Stimulated activated CD4-positive, alpha-beta T cell treated with anti-CD3 and anti-CD28 coated beads, Interleukin-4, amount 100 ng/mL, for 4 hours (primary cell): ENCODE measurements around the gene MPZL2.

Experiments
- DNase-seq, 2 experiments: peaks; one replicate each; pipeline ENCODE4 v3.0.0-alpha.2; 2020

MPZL2 gene

GRCh38 chr11:118263695-118264568, at the start of gene MPZL2:
Gene MPZL2, minus strand, starts transcription at chr11:118264297. Its CDS starts 144 bp downstream, at chr11:118264153.
- DNase-seq, result peak in 1 of 2 experiments; percentile 41

- DNase-seq, result no peak
Observed at GRCh38 chr11:118313242-118313641, 49.1 kb upstream of the MPZL2 start.

GRCh38 chr11:118312328-118312727, 48.2 kb upstream of the MPZL2 start:
- no peak for DNase-seq

- no peak for DNase-seq
Observed at GRCh38 chr11:118311518-118311917, 47.4 kb upstream of the MPZL2 start.

GRCh38 chr11:118310781-118311485, 46.8 kb upstream of the MPZL2 start:
- DNase-seq, result no peak

- no peak for DNase-seq
Observed at GRCh38 chr11:118310271-118310670, 46.2 kb upstream of the MPZL2 start.

- peak in 1 of 2 experiments; percentile 45 for DNase-seq
Observed at GRCh38 chr11:118308995-118309528, 45.0 kb upstream of the MPZL2 start.

GRCh38 chr11:118306556-118306955, 42.5 kb upstream of the MPZL2 start:
- peak in 1 of 2 experiments; percentile 72 for DNase-seq

- DNase-seq, result peak in 1 of 2 experiments; percentile 27
Observed at GRCh38 chr11:118305726-118306125, 41.6 kb upstream of the MPZL2 start.

- peak; percentile 47 to 66 for DNase-seq
Observed at GRCh38 chr11:118304568-118305248, 40.6 kb upstream of the MPZL2 start, which contains the start of gene CD3E. Gene CD3E, plus strand, starts transcription at chr11:118304730. Its CDS starts 223 bp downstream, at chr11:118304953.

- no peak for DNase-seq
Observed at GRCh38 chr11:118304227-118304567, 40.1 kb upstream of the MPZL2 start.

- DNase-seq, result no peak
Observed at GRCh38 chr11:118301600-118302195, 37.6 kb upstream of the MPZL2 start.

- DNase-seq, result peak in 1 of 2 experiments; percentile 68
Observed at GRCh38 chr11:118295815-118296454, 31.8 kb upstream of the MPZL2 start.

- no peak for DNase-seq
Observed at GRCh38 chr11:118295199-118295598, 31.1 kb upstream of the MPZL2 start.

GRCh38 chr11:118294053-118294452, 30.0 kb upstream of the MPZL2 start:
- DNase-seq, result no peak

GRCh38 chr11:118291477-118292135, 27.5 kb upstream of the MPZL2 start:
- DNase-seq, result no peak

- DNase-seq, result peak in 1 of 2 experiments; percentile 40
Observed at GRCh38 chr11:118290923-118291322, 26.8 kb upstream of the MPZL2 start.

- no peak for DNase-seq
Observed at GRCh38 chr11:118289401-118289800, 25.3 kb upstream of the MPZL2 start.

- DNase-seq, result no peak
Observed at GRCh38 chr11:118287006-118287405, 22.9 kb upstream of the MPZL2 start.

GRCh38 chr11:118286545-118286944, 22.4 kb upstream of the MPZL2 start:
- DNase-seq, result no peak

GRCh38 chr11:118283756-118284350, 19.8 kb upstream of the MPZL2 start:
- DNase-seq, result no peak
